ENCODE data around the gene SCMH1. TPM values are rescaled to one million over a fixed set of nuclear protein-coding genes. Genes with fewer than 3 reads are reported as not detected.

Gene SCMH1
- total RNA-seq, 1 experiment from 2014 or later, result 28.0 TPM

- Histone ChIP-seq H3K36me3 (ENCODE audit: control insufficient read depth in 1 of 2, insufficient read depth in 2 of 2, low read length in 2 of 2) (no peaks in the 10 kb centered on the region), H3K4me3 (replicated peaks in 1 of 2; ENCODE audit: low read depth in 1 of 2, low read length in 2 of 2) (no peak overlapping the region), H3K9me3 (ENCODE audit: control insufficient read depth in 1 of 2, insufficient read depth in 1 of 2, low read depth in 1 of 2, low read length in 2 of 2) (no peaks in the 10 kb centered on the region; a peak in 1 of 4 replicates), H3K27ac (ENCODE audit: low read depth, low read length) (no peak overlapping the region), H4K20me1 (ENCODE audit: insufficient read depth) (no peaks in the 10 kb centered on the region), H3K9ac (ENCODE audit: low read length) (no peak overlapping the region), H3K4me2 (ENCODE audit: low read length) (no peak overlapping the region), H2AFZ (ENCODE audit: low read depth, low read length, poor library complexity, severe bottlenecking) (no peak overlapping the region), H3K79me2 (ENCODE audit: insufficient read depth, low read length) (no peaks in the 10 kb centered on the region), H3K9me2 (ENCODE audit: insufficient read depth) (no peaks in the 10 kb centered on the region), H3K27me3 (ENCODE audit: insufficient read depth, low read length) (no peaks in the 10 kb centered on the region), H3K4me1 (ENCODE audit: control insufficient read depth in 1 of 2, insufficient read depth in 2 of 2, low read length in 2 of 2) (no peaks in the 10 kb centered on the region)
- TF ChIP-seq CEBPB (IDR thresholded peaks at IDR 0.05; ENCODE audit: low read depth) (no peak), EGR1 (IDR thresholded peaks at IDR 0.05; ENCODE audit: low read depth) (no peak), SP1 (IDR thresholded peaks at IDR 0.05; ENCODE audit: low read depth) (no peak), TCF7L2 (IDR thresholded peaks at IDR 0.05; ENCODE audit: borderline replicate concordance, extremely low read depth, insufficient read depth, insufficient read length) (no peak), SRF (IDR thresholded peaks at IDR 0.05; ENCODE audit: low read depth) (no peak)
- CTCF ChIA-PET, result no interaction called here
- intact Hi-C loops (cut with micrococcal nuclease), result no loop called here
- RAD21 ChIA-PET (ENCODE audit: low non-redundant PET in 1 of 2, low total read pairs in 2 of 2, uncharacterized antibody in 2 of 2, unreplicated experiment in 2 of 2), result no interaction called here
- POLR2A ChIA-PET, result no interaction called here
- ATAC-seq (no peak), DNase-seq (ENCODE audit: low read depth, low spot score) (no peak)
- no TSS peak for BruUV-seq (replicated peaks)
Measured at GRCh38 chr1:41167667-41168066, 74.4 kb downstream of the SCMH1 start.

- DNase-seq (ENCODE audit: low read depth, low spot score) (no peak), ATAC-seq (no peak)
- Histone ChIP-seq H3K9me2 (ENCODE audit: insufficient read depth) (no peaks in the 10 kb centered on the region), H3K4me3 (replicated peaks in 1 of 2; ENCODE audit: low read depth in 1 of 2, low read length in 2 of 2) (no peak overlapping the region), H4K20me1 (ENCODE audit: insufficient read depth) (no peaks in the 10 kb centered on the region), H3K9ac (ENCODE audit: low read length) (no peak overlapping the region), H3K36me3 (ENCODE audit: control insufficient read depth in 1 of 2, insufficient read depth in 2 of 2, low read length in 2 of 2) (no peaks in the 10 kb centered on the region), H3K27ac (ENCODE audit: low read depth, low read length) (no peak overlapping the region), H3K27me3 (ENCODE audit: insufficient read depth, low read length) (no peaks in the 10 kb centered on the region), H3K4me1 (ENCODE audit: control insufficient read depth in 1 of 2, insufficient read depth in 2 of 2, low read length in 2 of 2) (no peaks in the 10 kb centered on the region), H3K9me3 (ENCODE audit: control insufficient read depth in 1 of 2, insufficient read depth in 1 of 2, low read depth in 1 of 2, low read length in 2 of 2) (no peaks in the 10 kb centered on the region; a peak in 1 of 4 replicates), H2AFZ (ENCODE audit: low read depth, low read length, poor library complexity, severe bottlenecking) (no peak overlapping the region), H3K79me2 (ENCODE audit: insufficient read depth, low read length) (no peaks in the 10 kb centered on the region), H3K4me2 (ENCODE audit: low read length) (no peak overlapping the region)
- ChIA-PET CTCF (no interaction called here), POLR2A (interaction anchor here (0.6 kb wide), 1 partner anchor 98 kb away, joined by 3 read pairs; no protein-coding TSS in a partner anchor), RAD21 (ENCODE audit: low non-redundant PET in 1 of 2, low total read pairs in 2 of 2, uncharacterized antibody in 2 of 2, unreplicated experiment in 2 of 2) (no interaction called here)
- intact Hi-C loops (cut with micrococcal nuclease), result no loop called here
- BruUV-seq (replicated peaks), result no TSS peak
- TF ChIP-seq ZFX (IDR thresholded peaks at IDR 0.05) (no peak), EZH2phosphoT487 (IDR thresholded peaks at IDR 0.05; ENCODE audit: borderline replicate concordance) (no peak), REST (IDR thresholded peaks at IDR 0.05; ENCODE audit: low read depth) (no peak), EZH2 (IDR thresholded peaks at IDR 0.05) (no peak), RAD21 (IDR thresholded peaks at IDR 0.05; ENCODE audit: low read depth) (no peak), ZBTB33 (IDR thresholded peaks at IDR 0.05; ENCODE audit: extremely low read depth, insufficient replicate concordance, low read length) (no peak), SIN3A (IDR thresholded peaks at IDR 0.05; ENCODE audit: low read depth) (no peak), YY1 (IDR thresholded peaks at IDR 0.05; ENCODE audit: extremely low read depth, insufficient replicate concordance, low read depth, low read length) (no peak), MAX (IDR thresholded peaks at IDR 0.05) (no peak), CBX3 (IDR thresholded peaks at IDR 0.05; ENCODE audit: low read depth) (no peak), POLR2AphosphoS5 (IDR thresholded peaks at IDR 0.05; ENCODE audit: low read depth, low read length) (no peak), SP1 (IDR thresholded peaks at IDR 0.05; ENCODE audit: low read depth) (no peak), CEBPB (IDR thresholded peaks at IDR 0.05; ENCODE audit: low read depth) (no peak), ELF1 (IDR thresholded peaks at IDR 0.05; ENCODE audit: borderline replicate concordance, low read depth) (no peak), SRF (IDR thresholded peaks at IDR 0.05; ENCODE audit: low read depth) (no peak)
Measured at GRCh38 chr1:41164727-41165126, 77.4 kb downstream of the SCMH1 start.
